K562 (cell line): ENCODE measurements around the gene AHR. TPM values are rescaled to one million over a fixed set of nuclear protein-coding genes. Genes with fewer than 3 reads are reported as not detected.

Experiments
- ATAC-seq: fragments of 200-7000 bp; cut with Tn5 transposase; 3 replicates; pipeline ENCODE4 v1.9.1; 2020; ENCODE audit warnings: moderate library complexity
- BruUV-seq: library from RNA; stranded (reverse); fragments of 400-500 nt; replicated peaks from 2 replicates; lab custom pipeline; 2021; lab: Mats Ljungman, UMichigan
- CTCF ChIA-PET: fragments of 300-600 bp; formaldehyde crosslinking; extraction: SDS; loops from one replicate; lab custom pipeline; 2021; ENCODE audit warnings: low intra/inter-chr PET ratio; lab: Yijun Ruan, JAX
- POLR2A ChIA-PET: fragments of 300-600, 350-650 bp; sonication (Branson Sonifier 250); formaldehyde crosslinking; extraction: SDS; loops from one replicate; lab custom pipeline; 2021; ENCODE audit warnings: antibody characterized with exemption, inconsistent platforms; lab: Yijun Ruan, JAX
- DNase-seq, 4 experiments: peaks; one replicate each; pipeline versions ENCODE4 v3.0.0 to v3.0.0-alpha.2; 2011 to 2018; ENCODE audit warnings: low spot score in 3 of 4, mixed read lengths in 3 of 4; ENCODE audit errors: extremely low read depth in 1 of 4
- FAIRE-seq: peaks from 2 replicates; lab custom pipeline; 2011; peaks lifted over from hg19 to GRCh38; lab: Jason Lieb, UNC
- H2AFZ ChIP-seq: 2 replicates; pipeline ENCODE4 v1.6.0; 2011; ENCODE audit warnings: low read depth, low read length, control low read depth, inconsistent platforms
- H3K27ac ChIP-seq: fragments of 200-600 bp; 3 replicates; pipeline ENCODE4 v1.8.0; 2011; ENCODE audit warnings: low read depth, mild to moderate bottlenecking, control low read depth, inconsistent platforms, low read length, moderate library complexity, mixed read lengths; ENCODE audit errors: extremely low read depth
- H3K27me3 ChIP-seq, 2 experiments: fragments of 300-600 bp in 1 of 2; 2 replicates in 1 of 2; 3 replicates in 1 of 2; pipeline versions ENCODE4 v1.6.0 to v1.8.0; 2011; ENCODE audit warnings: inconsistent platforms in 2 of 2, low read length in 2 of 2, mild to moderate bottlenecking in 1 of 2, mixed read lengths in 1 of 2, moderate library complexity in 1 of 2; ENCODE audit not compliant: control insufficient read depth in 2 of 2, insufficient read depth in 2 of 2
- H3K36me3 ChIP-seq: fragments of 300-600 bp; 3 replicates; pipeline ENCODE4 v1.8.0; 2011; ENCODE audit warnings: mild to moderate bottlenecking, low read length, inconsistent platforms; ENCODE audit not compliant: control insufficient read depth, insufficient read depth
- H3K4me1 ChIP-seq, 2 experiments: fragments of 200-600 bp in 1 of 2; replicated peaks in 1 of 2; 2 replicates in 1 of 2; 3 replicates in 1 of 2; pipeline versions ENCODE4 v1.5.1 to v1.8.0; 2011; ENCODE audit warnings: inconsistent platforms in 2 of 2, low read length in 2 of 2, mild to moderate bottlenecking in 1 of 2, mixed read lengths in 1 of 2, moderate library complexity in 1 of 2; ENCODE audit not compliant: control insufficient read depth in 2 of 2, insufficient read depth in 2 of 2
- H3K4me2 ChIP-seq: 2 replicates; pipeline ENCODE4 v1.6.1; 2011; ENCODE audit warnings: low read length, control low read depth, inconsistent platforms, mixed read lengths; ENCODE audit not compliant: insufficient read depth
- H3K4me3 ChIP-seq: fragments of 200-600 bp; sonication (generic), shearing (Covaris generic); 2 replicates; pipeline ENCODE4 v1.5.1; 2016; ENCODE audit warnings: control low read depth, inconsistent platforms
- H3K79me2 ChIP-seq: fragments of 200-600 bp; 3 replicates; pipeline ENCODE4 v1.8.0; 2011; ENCODE audit warnings: low read length, inconsistent platforms; ENCODE audit not compliant: control insufficient read depth, insufficient read depth
- H3K9ac ChIP-seq, 2 experiments: 2 replicates each; pipeline versions ENCODE4 v1.6.0 to v1.6.1; 2011; ENCODE audit warnings: low read depth in 2 of 2, low read length in 2 of 2, control low read depth in 1 of 2, inconsistent platforms in 1 of 2, mild to moderate bottlenecking in 1 of 2, mixed read lengths in 1 of 2; ENCODE audit not compliant: insufficient read depth in 1 of 2
- H3K9me1 ChIP-seq: one replicate; pipeline ENCODE4 v1.6.0; 2011; ENCODE audit warnings: inconsistent platforms, mild to moderate bottlenecking, low read length, moderate library complexity; ENCODE audit not compliant: control insufficient read depth, insufficient read depth
- H3K9me3 ChIP-seq: replicated peaks from 2 replicates; pipeline ENCODE4 v1.5.1; 2011; ENCODE audit warnings: low read depth, low read length, inconsistent platforms; ENCODE audit not compliant: control insufficient read depth, insufficient read depth
- H4K20me1 ChIP-seq: replicated peaks from 2 replicates; pipeline ENCODE4 v1.6.1; 2011; ENCODE audit warnings: low read length, inconsistent platforms, mixed read lengths; ENCODE audit not compliant: control insufficient read depth, insufficient read depth
- CBX3 ChIP-seq, 2 experiments: IDR thresholded peaks; 1 replicate in 1 of 2; 2 replicates in 1 of 2; pipeline ENCODE4 v1.6.1; 2012; ENCODE audit warnings: inconsistent platforms in 2 of 2, low read length in 2 of 2, borderline replicate concordance in 1 of 2, control low read depth in 1 of 2
- HDAC2 ChIP-seq: fragments of 450-650 bp; IDR thresholded peaks from 2 replicates; pipeline ENCODE4 v1.6.1; 2016; ENCODE audit warnings: mild to moderate bottlenecking
- IRF1 ChIP-seq: sonication (generic); formaldehyde crosslinking; IDR thresholded peaks from 2 replicates; pipeline ENCODE4 v1.8.0; 2022; ENCODE audit warnings: missing genetic modification reagents, mild to moderate bottlenecking, borderline replicate concordance
- MED1 ChIP-seq: sonication (generic); formaldehyde crosslinking; IDR thresholded peaks from 2 replicates; pipeline ENCODE4 v1.8.1; 2023; ENCODE audit warnings: missing genetic modification reagents, borderline replicate concordance
- NFYB ChIP-seq: IDR thresholded peaks from 2 replicates; pipeline ENCODE4 v1.6.1; 2011; ENCODE audit warnings: mild to moderate bottlenecking, moderate library complexity; ENCODE audit not compliant: insufficient read length; ENCODE audit errors: extremely low read depth
- NONO ChIP-seq, 2 experiments: fragments of 200-400 bp in 1 of 2; fragments of 450-650 bp in 1 of 2; formaldehyde crosslinking in 1 of 2; IDR thresholded peaks; 2 replicates each; pipeline ENCODE4 v1.6.1; 2017; ENCODE audit warnings: low read depth in 2 of 2, mild to moderate bottlenecking in 2 of 2, moderate library complexity in 2 of 2, low read length in 1 of 2
- RAD21 ChIP-seq, 2 experiments: fragments of 250-450 bp in 1 of 2; fragments of 450-650 bp in 1 of 2; sonication (Bioruptor Pico) in 1 of 2; formaldehyde crosslinking in 1 of 2; IDR thresholded peaks in 1 of 2; conservative IDR thresholded peaks in 1 of 2; 2 replicates each; pipeline versions ENCODE4 v1.4.0 to v1.8.0; 2020 to 2022; ENCODE audit warnings: mild to moderate bottlenecking in 2 of 2, moderate library complexity in 1 of 2
- SRSF3 ChIP-seq: fragments of 200-400 bp; formaldehyde crosslinking; IDR thresholded peaks from 2 replicates; pipeline ENCODE4 v1.6.1; 2016; ENCODE audit warnings: mild to moderate bottlenecking, low read length, moderate library complexity; ENCODE audit not compliant: insufficient read depth
- STAT5B ChIP-seq: fragments of 250-450 bp; sonication (Bioruptor Pico); IDR thresholded peaks from 2 replicates; pipeline ENCODE4 v1.8.0; 2021; ENCODE audit warnings: mild to moderate bottlenecking, inconsistent platforms
- TEAD1 ChIP-seq, 2 experiments: fragments of 450-650 bp in 1 of 2; sonication (generic) in 1 of 2; formaldehyde crosslinking; IDR thresholded peaks; 2 replicates each; pipeline versions ENCODE4 v1.4.0 to v1.8.0; 2020 to 2022; ENCODE audit warnings: mild to moderate bottlenecking in 2 of 2, missing genetic modification reagents in 1 of 2
- TFAP4 ChIP-seq: sonication (generic); formaldehyde crosslinking; IDR thresholded peaks from 2 replicates; pipeline ENCODE4 v1.8.0; 2022; ENCODE audit warnings: missing genetic modification reagents, mild to moderate bottlenecking, moderate library complexity, borderline replicate concordance
- ZNF696 ChIP-seq: fragments of 250-450 bp; sonication (Bioruptor Pico); conservative IDR thresholded peaks from 2 replicates; pipeline ENCODE4 v1.4.0; 2020; ENCODE audit warnings: mild to moderate bottlenecking, moderate library complexity
- WGBS: fragments of 100-300 bp; shearing (Covaris generic); methylation state at CpG from one replicate; pipeline ENCODE4 v1.1.6; 2016; ENCODE audit warnings: low coverage, mixed read lengths; ENCODE audit not compliant: insufficient coverage; ENCODE audit errors: missing lambda C conversion rate; 5-methylcytosine and 5-hydroxymethylcytosine counted together
- in situ Hi-C: fragments of 300-500 bp; cut with MboI; formaldehyde crosslinking; loops from 4 replicates; pipeline ENCODE4 v1.15.0; 2018; ENCODE audit warnings: inconsistent platforms, mixed read lengths
- intact Hi-C: fragments of 100-400 bp; cut with micrococcal nuclease; formaldehyde crosslinking; loops from 2 replicates; pipeline ENCODE4 v1.14.2; 2022
- polyA plus RNA-seq, 8 experiments: library from polyadenylated mRNA; depleted of rRNA in 4 of 8; stranded (reverse) in 5 of 8; unstranded in 3 of 8; fragments of >200 nt; fragmentation: Nextera tagmentation in 2 of 8; fragmentation: Illumina TruSeq in 1 of 8; extraction: Ambion mirVana in 2 of 8; extraction: Trizol in 1 of 8; gene quantifications; 2 replicates each; pipeline versions ENCODE4 v1.2.1 to v1.2.3, GENCODE V29; 2011 to 2014; ENCODE audit warnings: inconsistent platforms in 1 of 8, missing spikeins in 1 of 8
- total RNA-seq, 7 experiments: library from RNA; depleted of rRNA in 6 of 7; stranded (reverse); fragments of >200 nt in 6 of 7; fragmentation: Illumina TruSeq in 2 of 7; extraction: Trizol in 2 of 7; gene quantifications; 2 replicates each; pipeline versions ENCODE4 v1.2.1 to v1.2.3, GENCODE V29; 2011 to 2021; ENCODE audit warnings: low replicate concordance in 1 of 7
- TF ChIP-seq, protein P1 (sequence below): sonication (generic); formaldehyde crosslinking; IDR thresholded peaks from 2 replicates; pipeline ENCODE4 v1.8.0; 2023; ENCODE audit warnings: mild to moderate bottlenecking, missing genetic modification reagents
- TF ChIP-seq, protein P2 (sequence below): fragments of 250-450 bp; sonication (Bioruptor Pico); IDR thresholded peaks from 2 replicates; pipeline ENCODE4 v1.8.0; 2022; ENCODE audit warnings: moderate library complexity, mild to moderate bottlenecking, inconsistent platforms

The AHR gene
- total and polyA plus RNA-seq, 9 of the 15 experiments (the other 6 are each of a cell fraction or from before 2014, with no cell fraction given): 0.16 TPM; not detected in 8

- CTCF ChIA-PET: no interaction called here
- POLR2A ChIA-PET: no interaction called here
These were observed 21.6 kb downstream of the AHR start for GRCh38 chr7:17320102-17320497.

GRCh38 chr7:17320657-17321056 is 22.2 kb downstream of the AHR start:
- no peaks in the 10 kb centered on the region for H3K27me3 ChIP-seq
- no peaks in the 10 kb centered on the region for H3K36me3 ChIP-seq
- H3K4me2 ChIP-seq: no peak overlapping the region
- no peak for FAIRE-seq
- intact Hi-C loops: no loop called here
- H3K4me3 ChIP-seq: no peak overlapping the region
- in situ Hi-C loops: no loop called here
- no peaks in the 10 kb centered on the region for H3K9me1 ChIP-seq
- H3K79me2 ChIP-seq: no peaks in the 10 kb centered on the region
- no peak for ATAC-seq
- 5% methylated on average over 2 of the region's 2 CpGs for WGBS
- H3K4me1 ChIP-seq: no peaks in the 10 kb centered on the region
- no peak overlapping the region for H2AFZ ChIP-seq
- ChIA-PET POLR2A (no interaction called here), CTCF (no interaction called here)
- no peaks in the 10 kb centered on the region for H3K9me3 ChIP-seq
- DNase-seq: no peak
- no peak overlapping the region for H3K9ac ChIP-seq
- no TSS peak for BruUV-seq
- H4K20me1 ChIP-seq: no peaks in the 10 kb centered on the region
- H3K27ac ChIP-seq: no peak overlapping the region
- no peak for TF ChIP-seq RAD21 (CRISPR knock-in tag; conservative IDR thresholded peaks at IDR 0.05 in 1 of 2, IDR thresholded peaks at IDR 0.05 in 1 of 2)
- TF ChIP-seq, protein P1, sequence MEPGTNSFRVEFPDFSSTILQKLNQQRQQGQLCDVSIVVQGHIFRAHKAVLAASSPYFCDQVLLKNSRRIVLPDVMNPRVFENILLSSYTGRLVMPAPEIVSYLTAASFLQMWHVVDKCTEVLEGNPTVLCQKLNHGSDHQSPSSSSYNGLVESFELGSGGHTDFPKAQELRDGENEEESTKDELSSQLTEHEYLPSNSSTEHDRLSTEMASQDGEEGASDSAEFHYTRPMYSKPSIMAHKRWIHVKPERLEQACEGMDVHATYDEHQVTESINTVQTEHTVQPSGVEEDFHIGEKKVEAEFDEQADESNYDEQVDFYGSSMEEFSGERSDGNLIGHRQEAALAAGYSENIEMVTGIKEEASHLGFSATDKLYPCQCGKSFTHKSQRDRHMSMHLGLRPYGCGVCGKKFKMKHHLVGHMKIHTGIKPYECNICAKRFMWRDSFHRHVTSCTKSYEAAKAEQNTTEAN (CRISPR knock-in tag): no peak
- TF ChIP-seq, protein P2, sequence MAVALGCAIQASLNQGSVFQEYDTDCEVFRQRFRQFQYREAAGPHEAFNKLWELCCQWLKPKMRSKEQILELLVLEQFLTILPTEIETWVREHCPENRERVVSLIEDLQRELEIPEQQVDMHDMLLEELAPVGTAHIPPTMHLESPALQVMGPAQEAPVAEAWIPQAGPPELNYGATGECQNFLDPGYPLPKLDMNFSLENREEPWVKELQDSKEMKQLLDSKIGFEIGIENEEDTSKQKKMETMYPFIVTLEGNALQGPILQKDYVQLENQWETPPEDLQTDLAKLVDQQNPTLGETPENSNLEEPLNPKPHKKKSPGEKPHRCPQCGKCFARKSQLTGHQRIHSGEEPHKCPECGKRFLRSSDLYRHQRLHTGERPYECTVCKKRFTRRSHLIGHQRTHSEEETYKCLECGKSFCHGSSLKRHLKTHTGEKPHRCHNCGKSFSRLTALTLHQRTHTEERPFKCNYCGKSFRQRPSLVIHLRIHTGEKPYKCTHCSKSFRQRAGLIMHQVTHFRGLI: no peak
- TF ChIP-seq CBX3 (IDR thresholded peaks at IDR 0.05; ENCODE audit: borderline replicate concordance in 1 of 2, low read length in 2 of 2): no peak
- TF ChIP-seq MED1 (CRISPR knock-in tag): no peak
- no peak for TF ChIP-seq STAT5B (CRISPR knock-in tag)
- TF ChIP-seq IRF1: no peak
- TF ChIP-seq HDAC2: no peak
- TF ChIP-seq TFAP4 (CRISPR knock-in tag): no peak

More at GRCh38 chr7:17320102-17320497, 21.6 kb downstream of the AHR start:
- ATAC-seq (no peak), DNase-seq (no peak), FAIRE-seq (no peak)
- no peak overlapping the region for H3K9ac ChIP-seq
- no peak overlapping the region for H2AFZ ChIP-seq
- H3K4me3 ChIP-seq: no peak overlapping the region
- TF ChIP-seq TEAD1 (CRISPR knock-in tag; IDR thresholded peaks at IDR 0.05): no peak
- TF ChIP-seq ZNF696 (CRISPR knock-in tag): no peak
- TF ChIP-seq NFYB: no peak
- no peak for TF ChIP-seq SRSF3
- no peak for TF ChIP-seq NONO (IDR thresholded peaks at IDR 0.05; ENCODE audit: low read depth in 2 of 2, low read length in 1 of 2)
- intact Hi-C loops: no loop called here
- BruUV-seq: no TSS peak
- H3K27me3 ChIP-seq: no peaks in the 10 kb centered on the region
- no peaks in the 10 kb centered on the region for H3K9me1 ChIP-seq
- H3K4me1 ChIP-seq: no peaks in the 10 kb centered on the region
- H3K36me3 ChIP-seq: no peaks in the 10 kb centered on the region
- no peak overlapping the region for H3K4me2 ChIP-seq
- in situ Hi-C loops: no loop called here
- H3K79me2 ChIP-seq: no peaks in the 10 kb centered on the region
- H4K20me1 ChIP-seq: no peaks in the 10 kb centered on the region
- no peak overlapping the region for H3K27ac ChIP-seq
- no peaks in the 10 kb centered on the region for H3K9me3 ChIP-seq
